HTERT RPE-1 (cell line): Measurements from ENCODE around the gene PYGB.

Experiments used
- in situ Hi-C: fragments of 300-500 bp; cut with MboI; formaldehyde crosslinking; loops from 4 replicates; pipeline ENCODE4 v1.14.3; 2020; ENCODE audit warnings: low sequenced_read_pairs

PYGB gene

GRCh38 chr20:25247956-25248785 is at the start of gene PYGB:
Gene PYGB (plus strand): TSS chr20:25248085. CDS start chr20:25248179, 94 bp downstream.
- in situ Hi-C loops: no loop called here

- in situ Hi-C loops: no loop called here
Observed at GRCh38 chr20:25198663-25199383, 49.1 kb upstream of the PYGB start.

GRCh38 chr20:25199473-25200260 is 48.2 kb upstream of the PYGB start:
- in situ Hi-C loops: no loop called here

- in situ Hi-C loops: no loop called here
Observed at GRCh38 chr20:25203089-25203488, 44.8 kb upstream of the PYGB start.

- in situ Hi-C loops: no loop called here
Observed at GRCh38 chr20:25203871-25204320, 44.0 kb upstream of the PYGB start.

GRCh38 chr20:25204550-25205276 is 43.2 kb upstream of the PYGB start:
- in situ Hi-C loops: no loop called here

GRCh38 chr20:25205277-25206062 is 42.4 kb upstream of the PYGB start:
- in situ Hi-C loops: no loop called here

- in situ Hi-C loops: no loop called here
Observed at GRCh38 chr20:25206063-25206403, 41.9 kb upstream of the PYGB start.

GRCh38 chr20:25206548-25206947 is 41.3 kb upstream of the PYGB start:
- in situ Hi-C loops: no loop called here

- in situ Hi-C loops: no loop called here
Observed at GRCh38 chr20:25207149-25207959, 40.5 kb upstream of the PYGB start.

- in situ Hi-C loops: no loop called here
Observed at GRCh38 chr20:25207960-25208534, 39.8 kb upstream of the PYGB start.

GRCh38 chr20:25209400-25209799 is 38.5 kb upstream of the PYGB start:
- in situ Hi-C loops: no loop called here

GRCh38 chr20:25209911-25210310 is 38.0 kb upstream of the PYGB start:
- in situ Hi-C loops: no loop called here

GRCh38 chr20:25211273-25211672 is 36.6 kb upstream of the PYGB start:
- in situ Hi-C loops: no loop called here

GRCh38 chr20:25212242-25212641 is 35.6 kb upstream of the PYGB start:
- in situ Hi-C loops: no loop called here

- in situ Hi-C loops: no loop called here
Observed at GRCh38 chr20:25213566-25214425, 34.1 kb upstream of the PYGB start.

- in situ Hi-C loops: no loop called here
Observed at GRCh38 chr20:25214426-25214790, 33.5 kb upstream of the PYGB start.

- in situ Hi-C loops: no loop called here
Observed at GRCh38 chr20:25214819-25215218, 33.1 kb upstream of the PYGB start.
